Measurements from ENCODE around the gene WASF3.

GRCh38 chr13:26534036-26534726 lies 23.3 kb upstream of the WASF3 start:
- TF ChIP-seq, protein P1, sequence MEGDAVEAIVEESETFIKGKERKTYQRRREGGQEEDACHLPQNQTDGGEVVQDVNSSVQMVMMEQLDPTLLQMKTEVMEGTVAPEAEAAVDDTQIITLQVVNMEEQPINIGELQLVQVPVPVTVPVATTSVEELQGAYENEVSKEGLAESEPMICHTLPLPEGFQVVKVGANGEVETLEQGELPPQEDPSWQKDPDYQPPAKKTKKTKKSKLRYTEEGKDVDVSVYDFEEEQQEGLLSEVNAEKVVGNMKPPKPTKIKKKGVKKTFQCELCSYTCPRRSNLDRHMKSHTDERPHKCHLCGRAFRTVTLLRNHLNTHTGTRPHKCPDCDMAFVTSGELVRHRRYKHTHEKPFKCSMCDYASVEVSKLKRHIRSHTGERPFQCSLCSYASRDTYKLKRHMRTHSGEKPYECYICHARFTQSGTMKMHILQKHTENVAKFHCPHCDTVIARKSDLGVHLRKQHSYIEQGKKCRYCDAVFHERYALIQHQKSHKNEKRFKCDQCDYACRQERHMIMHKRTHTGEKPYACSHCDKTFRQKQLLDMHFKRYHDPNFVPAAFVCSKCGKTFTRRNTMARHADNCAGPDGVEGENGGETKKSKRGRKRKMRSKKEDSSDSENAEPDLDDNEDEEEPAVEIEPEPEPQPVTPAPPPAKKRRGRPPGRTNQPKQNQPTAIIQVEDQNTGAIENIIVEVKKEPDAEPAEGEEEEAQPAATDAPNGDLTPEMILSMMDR (IDR thresholded peaks at IDR 0.05; ENCODE audit: low read length) = no peak
- TF ChIP-seq EZH2 (IDR thresholded peaks at IDR 0.05; ENCODE audit: borderline replicate concordance, low read length) = no peak
